Sigmoid colon (tissue), 7 donors: ENCODE measurements around the gene GSDMA. TPM values are rescaled to one million over a fixed set of nuclear protein-coding genes. Genes with fewer than 3 reads are reported as not detected.

ENCODE experiments used
- DNase-seq: peaks from one replicate; pipeline ENCODE4 v3.0.0-alpha.2; 2019
- H3K27ac ChIP-seq, 4 donors: fragments of 200-600 bp; sonication (generic); one replicate each; pipeline ENCODE4 v1.5.1; 2016 to 2019; ENCODE audit warnings: mild to moderate bottlenecking in 1 of 4
- H3K27me3 ChIP-seq, 3 donors: fragments of 200-600 bp; sonication (generic); one replicate each; pipeline ENCODE4 v1.5.1; 2019; ENCODE audit warnings: mild to moderate bottlenecking in 1 of 3
- H3K36me3 ChIP-seq, 4 donors: fragments of 200-600 bp; sonication (generic); one replicate each; pipeline ENCODE4 v1.5.1; 2016 to 2019
- H3K4me1 ChIP-seq, 4 donors: fragments of 200-600 bp; sonication (generic); one replicate each; pipeline ENCODE4 v1.5.1; 2017 to 2019
- H3K4me3 ChIP-seq, 4 donors: fragments of 200-600 bp; sonication (generic); one replicate each; pipeline ENCODE4 v1.5.1; 2017 to 2019; ENCODE audit warnings: mild to moderate bottlenecking in 2 of 4, moderate library complexity in 1 of 4
- H3K9me3 ChIP-seq, 4 donors: fragments of 200-600 bp in 3 of 4; sonication (generic) in 3 of 4; one replicate each; pipeline versions ENCODE4 v1.5.1 to v1.6.1; 2013 to 2019
- CTCF ChIP-seq, 4 experiments: fragments of 450-650 bp in 3 of 4; fragments of 200-600 bp in 1 of 4; IDR thresholded peaks; one replicate each; pipeline ENCODE4 v1.5.1; 2016 to 2019; ENCODE audit warnings: antibody characterized with exemption in 4 of 4, mild to moderate bottlenecking in 3 of 4, moderate library complexity in 2 of 4
- EP300 ChIP-seq, 4 donors: sonication (generic); formaldehyde crosslinking; IDR thresholded peaks; one replicate each; pipeline ENCODE4 v1.6.1; 2017; ENCODE audit warnings: antibody characterized with exemption in 4 of 4
- POLR2A ChIP-seq, 2 donors: fragments of 450-650 bp; IDR thresholded peaks; one replicate each; pipeline ENCODE4 v1.6.1; 2016; ENCODE audit warnings: antibody characterized with exemption in 2 of 2, mild to moderate bottlenecking in 2 of 2, moderate library complexity in 2 of 2
- POLR2AphosphoS5 ChIP-seq, 4 donors: sonication (generic); formaldehyde crosslinking; IDR thresholded peaks; one replicate each; pipeline ENCODE4 v1.6.1; 2017; ENCODE audit warnings: antibody characterized with exemption in 4 of 4
- WGBS, 2 donors: extraction: QIAGEN DNeasy Blood & Tissue Kit; methylation state at CpG; one replicate each; pipeline ENCODE4 v1.1.7; 2013; 5-methylcytosine and 5-hydroxymethylcytosine counted together
- intact Hi-C: fragments of 100-400 bp; cut with DNase I; formaldehyde crosslinking; loops from one replicate; pipeline ENCODE4 v1.15.1; 2023
- polyA plus RNA-seq, 3 donors: library from polyadenylated mRNA; stranded (reverse); fragments of 200-250 nt; gene quantifications; one replicate each; pipeline ENCODE4 v1.2.3, GENCODE V29; 2013
- total RNA-seq, 4 donors: library from RNA; depleted of rRNA; stranded (reverse); fragments of >200 nt; gene quantifications; one replicate each; pipeline ENCODE4 v1.1.0, GENCODE V29; 2016
- donor health status: healthy with polysubstance abuse.
- donor health status: Bipolar disorder and iron deficiency.
- donor health status: healthy.

The GSDMA gene
- total and polyA plus RNA-seq, 7 donors: 0.29 to 1.3 (median 0.60) TPM; not detected in 4

- intact Hi-C loops: loop anchor here (5.0 kb wide), 1 partner anchor 169 kb away; no protein-coding TSS in a partner anchor
- H3K4me1 ChIP-seq: peaks cover 0 to 46% (median 33%) of the 10 kb centered on the region in 4 donors
- peaks cover 18 to 25% (median 21%) of the 10 kb centered on the region in 4 donors for H3K36me3 ChIP-seq
- TF ChIP-seq POLR2A (IDR thresholded peaks at IDR 0.05) (no peak), CTCF (IDR thresholded peaks at IDR 0.05) (no peak), POLR2AphosphoS5 (IDR thresholded peaks at IDR 0.05) (no peak), EP300 (IDR thresholded peaks at IDR 0.05) (no peak)
- H3K9me3 ChIP-seq: no peaks in the 10 kb centered on the region
- peak; percentile 75 for DNase-seq
- no peaks in the 10 kb centered on the region for H3K27me3 ChIP-seq
- peak overlapping the region; percentile 89 to 92 (median 90) for H3K27ac ChIP-seq
- 1 to 3% methylated on average over 15 of the region's 15 CpGs for WGBS, 2 donors
- peak overlapping the region; percentile 54 to 93 (median 91) for H3K4me3 ChIP-seq
Measured at GRCh38 chr17:39926588-39927100, 36.2 kb upstream of the GSDMA start.

GRCh38 chr17:39927101-39927928 is 35.5 kb upstream of the GSDMA start, which contains the start of the genes LRRC3C and ORMDL3:
Gene LRRC3C (plus strand): TSS chr17:39927732. CDS start chr17:39941524, 13,792 bp downstream.
Gene ORMDL3 (minus strand): TSS chr17:39927601. CDS start chr17:39924203, 3,398 bp downstream.
- Histone ChIP-seq H3K4me3 (peak within 1 kb of the TSS; percentile 54 to 93 (median 91)), H3K4me1 (peaks cover 0 to 46% (median 33%) of the 10 kb centered on the region in 4 donors), H3K27me3 (no peaks in the 10 kb centered on the region), H3K27ac (peak within 1 kb of the TSS; percentile 89 to 92 (median 90)), H3K36me3 (peaks cover 11 to 18% (median 14%) of the 10 kb centered on the region in 4 donors), H3K9me3 (no peaks in the 10 kb centered on the region)
- intact Hi-C loops: loop anchor here (5.0 kb wide), 1 partner anchor 170 kb away; no protein-coding TSS in a partner anchor
- peak; percentile 98 for DNase-seq
- peak; percentile 79 to 93 (median 90) for TF ChIP-seq POLR2AphosphoS5 (IDR thresholded peaks at IDR 0.05)
- TF ChIP-seq CTCF (IDR thresholded peaks at IDR 0.05): no peak
- peak in 1 of 2 donors; percentile 64 for TF ChIP-seq POLR2A (IDR thresholded peaks at IDR 0.05)
- TF ChIP-seq EP300 (IDR thresholded peaks at IDR 0.05): peak in 1 of 4 donors; percentile 72
- 1 to 2% methylated on average over 72 of the region's 72 CpGs for WGBS, 2 donors

- H3K9me3 ChIP-seq: no peaks in the 10 kb centered on the region
- H3K4me1 ChIP-seq: peaks cover 0 to 46% (median 33%) of the 10 kb centered on the region in 4 donors
- no peaks in the 10 kb centered on the region for H3K27me3 ChIP-seq
- peak overlapping the region; percentile 54 to 93 (median 91) for H3K4me3 ChIP-seq
- peak; percentile 85 for DNase-seq
- TF ChIP-seq POLR2A (IDR thresholded peaks at IDR 0.05) (no peak), POLR2AphosphoS5 (IDR thresholded peaks at IDR 0.05) (no peak), CTCF (IDR thresholded peaks at IDR 0.05) (no peak), EP300 (IDR thresholded peaks at IDR 0.05) (no peak)
- peaks cover 4 to 9% (median 6%) of the 10 kb centered on the region in 4 donors for H3K36me3 ChIP-seq
- H3K27ac ChIP-seq: peak overlapping the region; percentile 89 to 92 (median 90)
- intact Hi-C loops: loop anchor here (2.0 to 5.0 kb wide), 3 partner anchors 23 to 171 kb away; partner anchors contain the start of gene PSMD3
- 43 to 44% methylated on average over 17 of the region's 17 CpGs for WGBS, 2 donors
Measured at GRCh38 chr17:39927929-39928857, 34.6 kb upstream of the GSDMA start.
